Activated T-helper 2 cell treated with anti-CD3 and anti-CD28 coated beads, Interferon-gamma antibody, Interleukin-2, Interleukin-4, amounts not matched to agents 10 μg/mL and 5 μg/mL and 100 μg/mL, durations not matched to agents 14 hours and 24 hours and 36 hours (primary cell): ENCODE data around the gene HOXC5. TPM values are rescaled to one million over a fixed set of nuclear protein-coding genes. Genes with fewer than 3 reads are reported as not detected.

Experiments
- DNase-seq: peaks from one replicate; pipeline ENCODE4 v3.0.0; 2021; ENCODE audit warnings: low spot score
- H3K27ac Mint-ChIP-seq: one replicate; pipeline ENCODE4 v1.8.0; 2021; ENCODE audit warnings: mixed read lengths
- H3K27me3 Mint-ChIP-seq: one replicate; pipeline ENCODE4 v1.8.0; 2021; ENCODE audit warnings: low read depth, mixed read lengths
- H3K36me3 Mint-ChIP-seq: one replicate; pipeline ENCODE4 v1.8.0; 2021; ENCODE audit warnings: low read depth, mixed read lengths
- H3K4me1 Mint-ChIP-seq: one replicate; pipeline ENCODE4 v1.8.0; 2021; ENCODE audit warnings: low read depth, mixed read lengths
- H3K4me3 Mint-ChIP-seq: one replicate; pipeline ENCODE4 v1.8.0; 2021; ENCODE audit warnings: low read depth, mild to moderate bottlenecking, moderate library complexity, mixed read lengths
- H3K9me3 Mint-ChIP-seq: one replicate; pipeline ENCODE4 v1.8.0; 2021; ENCODE audit warnings: mixed read lengths
- intact Hi-C: fragments of 100-400 bp; cut with micrococcal nuclease; formaldehyde crosslinking; loops from one replicate; pipeline ENCODE4 v1.15.1; 2023
- total RNA-seq: library from RNA; stranded (reverse); gene quantifications from 2 replicates; pipeline ENCODE4 v1.2.3, GENCODE V29; 2022

HOXC5 gene
- total RNA-seq, 1 donor from 2014 or later, result not detected

DNA sequence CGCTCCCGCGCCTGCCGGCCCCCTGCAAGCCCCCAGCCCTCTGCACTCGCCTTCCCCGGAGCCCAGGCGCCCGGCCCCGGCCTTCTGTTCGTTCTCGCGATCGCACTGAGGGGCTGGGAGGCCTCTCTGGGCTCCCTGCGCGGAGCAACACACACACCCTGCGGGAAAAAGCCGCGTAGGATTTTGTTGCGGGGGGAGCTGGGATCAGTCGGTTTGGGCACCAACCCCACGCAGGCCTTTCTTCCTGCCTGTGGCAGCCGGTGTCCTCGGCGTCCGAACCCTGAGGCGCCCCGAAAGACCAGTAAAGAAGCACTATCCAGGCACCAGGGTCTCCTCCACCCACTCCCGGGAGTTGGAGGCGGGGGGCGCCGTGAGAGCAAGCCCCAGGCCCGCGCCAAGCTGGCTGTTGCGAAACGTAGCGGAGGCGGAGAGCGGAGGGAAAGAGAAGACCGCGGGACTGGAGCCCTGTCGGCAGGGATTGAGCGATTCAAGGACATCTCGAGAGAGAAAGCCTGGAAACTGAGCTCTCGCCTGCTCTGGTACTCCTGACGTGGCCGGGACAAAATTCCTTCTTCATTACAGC, 1.9 kb upstream of the HOXC5 start:
- peaks cover 82% of the 10 kb centered on the region for H3K27me3 Mint-ChIP-seq
- intact Hi-C loops, result no loop called here

DNA sequence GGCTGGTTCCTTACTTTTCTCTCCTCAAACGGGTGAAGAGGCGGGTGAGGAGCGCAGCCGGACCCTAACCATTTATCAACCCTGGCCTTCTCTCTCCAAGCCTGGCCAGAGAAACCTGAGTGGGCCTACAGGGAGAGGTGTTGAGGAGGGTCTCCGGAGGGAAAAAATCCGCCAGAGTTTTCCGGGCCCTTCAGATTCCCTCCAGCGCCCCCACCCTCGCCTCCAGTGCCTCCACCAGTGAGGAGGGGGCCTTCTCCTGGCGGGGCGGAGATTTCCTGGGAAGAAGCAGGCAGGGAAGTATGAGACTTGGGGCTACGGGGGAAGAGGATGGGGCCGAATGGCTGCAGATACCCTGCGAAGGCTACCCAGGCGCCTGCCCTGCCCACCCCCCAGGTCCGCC, 1.4 kb upstream of the HOXC5 start:
- Mint-ChIP-seq H3K27me3 (peaks cover 83% of the 10 kb centered on the region), H3K4me1 (peaks cover 11% of the 10 kb centered on the region), H3K27ac (no peak overlapping the region), H3K36me3 (no peaks in the 10 kb centered on the region), H3K4me3 (no peak overlapping the region), H3K9me3 (no peaks in the 10 kb centered on the region)
- DNase-seq, result no peak
- intact Hi-C loops, result no loop called here

More for the DNA sequence above, 1.9 kb upstream of the HOXC5 start:
- DNase-seq, result no peak
- H3K9me3 Mint-ChIP-seq, result no peaks in the 10 kb centered on the region
- no peak overlapping the region for H3K27ac Mint-ChIP-seq
- H3K4me1 Mint-ChIP-seq, result peaks cover 12% of the 10 kb centered on the region
- H3K4me3 Mint-ChIP-seq, result no peak overlapping the region
- H3K36me3 Mint-ChIP-seq, result no peaks in the 10 kb centered on the region

DNA sequence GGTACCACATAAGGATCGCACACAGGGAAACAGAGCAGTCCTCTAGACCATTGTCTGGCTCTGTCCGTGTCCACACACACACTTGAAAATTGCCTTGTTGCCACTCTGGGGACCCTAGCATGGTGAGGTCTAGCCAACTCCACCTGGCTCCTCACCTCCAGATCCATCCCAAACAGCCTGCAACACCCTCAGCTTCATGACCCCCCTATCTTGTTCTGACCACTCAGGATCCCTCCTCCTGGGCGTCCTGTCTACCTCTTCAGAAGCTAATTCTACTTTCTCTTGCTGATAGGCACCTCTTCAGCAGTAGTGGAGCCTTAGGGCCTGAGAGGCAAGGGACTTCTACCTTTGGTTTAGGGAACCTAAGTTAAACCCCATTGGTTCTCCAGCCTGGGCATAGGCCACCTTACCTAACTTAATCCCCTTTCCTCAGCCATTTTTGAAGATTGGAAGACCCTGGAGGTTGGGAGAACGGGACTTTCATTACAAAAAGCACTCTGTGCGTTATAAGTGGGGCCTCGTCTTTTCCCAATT, 697 bp upstream of the HOXC5 start:
- H3K9me3 Mint-ChIP-seq, result no peaks in the 10 kb centered on the region
- intact Hi-C loops, result loop anchor here (1.0 to 2.0 kb wide), 3 partner anchors 13 to 159 kb away; partner anchors contain the start of gene HOXC10
- H3K27ac Mint-ChIP-seq, result no peak overlapping the region

DNA sequence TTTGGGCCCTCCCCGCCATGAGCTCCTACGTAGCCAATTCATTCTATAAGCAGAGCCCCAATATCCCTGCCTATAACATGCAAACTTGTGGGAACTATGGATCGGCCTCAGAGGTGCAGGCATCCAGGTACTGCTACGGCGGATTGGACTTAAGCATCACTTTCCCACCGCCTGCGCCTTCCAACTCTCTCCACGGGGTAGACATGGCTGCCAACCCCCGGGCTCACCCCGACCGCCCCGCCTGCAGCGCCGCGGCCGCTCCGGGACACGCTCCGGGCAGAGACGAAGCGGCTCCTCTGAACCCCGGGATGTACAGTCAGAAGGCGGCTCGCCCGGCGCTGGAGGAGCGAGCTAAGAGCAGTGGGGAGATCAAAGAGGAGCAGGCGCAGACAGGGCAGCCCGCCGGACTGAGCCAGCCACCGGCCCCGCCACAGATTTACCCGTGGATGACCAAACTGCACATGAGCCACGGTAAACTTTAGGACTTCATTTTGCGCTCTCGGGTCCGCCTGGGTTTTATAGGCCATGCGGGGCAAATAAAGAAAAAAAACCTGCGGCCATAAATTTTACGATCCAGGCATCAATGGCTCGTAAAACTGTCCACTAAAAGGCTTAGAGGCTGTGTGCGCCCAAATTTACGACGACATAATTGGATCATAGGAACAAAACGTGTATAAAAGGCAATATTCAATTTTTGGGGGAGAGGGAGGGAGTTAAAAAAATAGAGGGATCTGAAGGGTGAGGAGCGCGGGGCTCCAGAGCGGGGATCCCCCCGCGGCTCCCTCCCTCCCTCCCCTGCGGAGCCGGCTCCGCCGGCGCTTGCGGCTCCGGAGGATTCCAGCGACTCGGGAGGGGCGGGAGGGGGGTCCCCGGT, 493 bp downstream of the HOXC5 start:
- Mint-ChIP-seq H3K4me3 (no peak overlapping the region), H3K9me3 (no peaks in the 10 kb centered on the region), H3K27me3 (peaks cover 77% of the 10 kb centered on the region), H3K36me3 (no peaks in the 10 kb centered on the region), H3K4me1 (peaks cover 7% of the 10 kb centered on the region), H3K27ac (no peak overlapping the region)
- intact Hi-C loops, result loop anchor here (2.0 kb wide), 2 partner anchors 15 to 49 kb away; partner anchors contain the start of gene HOXC10
- no peak for DNase-seq

More for the DNA sequence above, 697 bp upstream of the HOXC5 start:
- DNase-seq, result no peak
- Mint-ChIP-seq H3K4me3 (no peak overlapping the region), H3K27me3 (peaks cover 78% of the 10 kb centered on the region), H3K4me1 (peaks cover 7% of the 10 kb centered on the region), H3K36me3 (no peaks in the 10 kb centered on the region)

DNA sequence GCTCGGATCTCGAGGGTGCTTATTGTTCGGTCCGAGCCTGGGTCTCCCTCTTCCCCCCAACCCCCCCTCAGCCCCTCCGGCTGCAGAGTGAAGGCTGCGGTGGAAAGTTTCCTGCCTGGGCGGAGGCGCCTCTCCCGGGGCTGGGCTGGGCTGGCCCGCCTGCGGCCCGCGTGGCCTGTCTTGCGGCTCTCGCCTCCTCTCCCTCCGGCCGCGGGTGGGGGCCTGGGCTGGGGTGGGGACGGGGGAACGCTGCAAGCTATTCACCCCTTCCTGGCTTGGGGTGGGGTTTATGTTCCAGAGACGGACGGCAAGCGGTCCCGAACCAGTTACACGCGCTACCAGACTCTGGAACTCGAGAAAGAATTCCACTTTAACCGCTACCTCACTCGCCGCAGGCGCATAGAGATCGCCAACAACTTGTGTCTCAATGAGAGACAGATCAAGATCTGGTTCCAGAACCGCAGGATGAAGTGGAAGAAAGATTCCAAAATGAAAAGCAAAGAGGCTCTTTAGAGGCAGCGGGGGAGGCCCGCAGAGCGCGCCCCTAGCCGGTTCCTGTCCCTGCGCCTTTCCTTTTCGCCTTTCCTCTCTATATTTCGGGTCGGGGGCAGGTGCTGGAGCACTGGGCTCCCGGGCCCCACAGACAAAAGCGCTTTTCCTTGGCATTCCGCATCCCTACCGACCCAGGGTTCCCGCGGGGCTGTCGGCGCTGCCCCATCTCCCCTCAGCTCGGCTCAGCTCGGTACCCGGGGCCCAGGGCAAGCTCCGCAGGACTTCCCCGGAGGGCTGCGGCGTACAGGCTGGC, 1.3 kb downstream of the HOXC5 start:
- no peaks in the 10 kb centered on the region for H3K36me3 Mint-ChIP-seq
- no peaks in the 10 kb centered on the region for H3K9me3 Mint-ChIP-seq
- peak overlapping the region; percentile 33 for H3K27ac Mint-ChIP-seq
- intact Hi-C loops, result loop anchor here (2.0 kb wide), 3 partner anchors 15 to 49 kb away; partner anchors contain the start of gene HOXC10
- peaks cover 7% of the 10 kb centered on the region for H3K4me1 Mint-ChIP-seq
- peaks cover 77% of the 10 kb centered on the region for H3K27me3 Mint-ChIP-seq
- DNase-seq, result no peak
- no peak overlapping the region for H3K4me3 Mint-ChIP-seq

DNA sequence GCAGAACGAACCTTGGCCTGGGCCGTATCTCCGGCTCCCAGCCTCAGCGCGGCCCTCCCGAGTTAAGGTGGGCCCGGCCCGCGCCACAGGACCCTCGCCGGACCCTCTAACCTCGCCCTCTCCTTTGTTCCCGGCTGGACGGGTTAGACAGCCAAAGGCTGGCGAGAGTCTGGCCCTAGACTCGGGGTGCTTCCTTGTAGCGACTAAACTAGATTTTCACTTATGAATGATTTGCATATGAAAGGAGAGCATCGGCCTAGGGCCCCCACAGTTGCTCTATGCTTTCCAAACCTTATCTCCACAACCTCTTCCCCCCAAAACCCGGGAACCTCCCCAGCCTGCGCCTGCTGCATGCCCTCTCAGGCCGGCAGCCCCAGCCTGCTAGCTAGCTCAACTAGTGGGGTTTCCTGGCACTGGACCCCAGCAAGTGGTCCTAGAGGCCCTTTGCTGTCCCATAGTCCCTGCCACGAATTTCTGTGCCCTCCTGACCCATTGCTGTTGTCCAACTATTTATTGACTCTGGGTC, 2.0 kb downstream of the HOXC5 start:
- H3K36me3 Mint-ChIP-seq, result no peaks in the 10 kb centered on the region
- H3K27ac Mint-ChIP-seq, result no peak overlapping the region
- peaks cover 7% of the 10 kb centered on the region for H3K4me1 Mint-ChIP-seq
- peaks cover 78% of the 10 kb centered on the region for H3K27me3 Mint-ChIP-seq
- no peak overlapping the region for H3K4me3 Mint-ChIP-seq
- DNase-seq, result no peak
- no peaks in the 10 kb centered on the region for H3K9me3 Mint-ChIP-seq
- intact Hi-C loops, result loop anchor here (2.0 kb wide), 1 partner anchor 14 kb away; no protein-coding TSS in a partner anchor

DNA sequence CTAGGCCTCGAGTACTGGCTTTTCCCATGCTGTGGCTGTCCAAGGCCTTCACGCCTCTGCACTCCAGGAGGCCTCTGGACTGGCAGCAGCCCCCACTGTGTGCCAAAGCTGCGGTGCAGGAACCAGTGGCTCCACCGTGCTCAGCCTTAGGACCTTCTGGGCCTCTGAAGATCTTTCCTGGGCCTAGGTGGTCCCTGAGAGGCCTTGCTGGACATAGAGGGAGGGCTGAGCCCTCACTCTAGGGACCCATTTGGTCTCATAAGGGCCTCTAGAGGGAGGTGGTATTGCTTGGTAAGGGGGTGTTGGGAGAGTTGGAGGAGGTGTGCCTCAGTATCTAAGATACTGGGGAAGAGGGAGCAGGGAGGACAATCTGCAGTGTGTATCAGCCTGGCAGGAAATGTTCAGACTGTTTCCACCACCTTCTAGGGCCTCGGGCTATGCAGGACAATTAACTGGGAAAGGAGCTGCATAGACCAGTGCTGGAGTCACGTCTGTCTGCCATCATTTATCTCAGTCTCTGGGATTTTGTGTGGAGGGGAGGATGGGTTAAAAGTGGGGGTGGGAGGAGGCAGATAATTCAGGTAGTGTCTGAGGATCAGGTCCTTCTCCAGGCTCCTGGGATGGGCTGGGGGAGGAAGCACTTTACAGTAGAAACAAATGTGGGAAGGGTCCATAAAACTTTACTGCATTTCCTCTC, 2.9 kb downstream of the HOXC5 start:
- intact Hi-C loops, result loop anchor here (2.0 kb wide), 1 partner anchor 13 kb away; no protein-coding TSS in a partner anchor
- Mint-ChIP-seq H3K36me3 (no peaks in the 10 kb centered on the region), H3K4me3 (no peak overlapping the region), H3K27ac (no peak overlapping the region), H3K4me1 (peaks cover 7% of the 10 kb centered on the region), H3K27me3 (peaks cover 80% of the 10 kb centered on the region), H3K9me3 (no peaks in the 10 kb centered on the region)
- DNase-seq, result no peak

DNA sequence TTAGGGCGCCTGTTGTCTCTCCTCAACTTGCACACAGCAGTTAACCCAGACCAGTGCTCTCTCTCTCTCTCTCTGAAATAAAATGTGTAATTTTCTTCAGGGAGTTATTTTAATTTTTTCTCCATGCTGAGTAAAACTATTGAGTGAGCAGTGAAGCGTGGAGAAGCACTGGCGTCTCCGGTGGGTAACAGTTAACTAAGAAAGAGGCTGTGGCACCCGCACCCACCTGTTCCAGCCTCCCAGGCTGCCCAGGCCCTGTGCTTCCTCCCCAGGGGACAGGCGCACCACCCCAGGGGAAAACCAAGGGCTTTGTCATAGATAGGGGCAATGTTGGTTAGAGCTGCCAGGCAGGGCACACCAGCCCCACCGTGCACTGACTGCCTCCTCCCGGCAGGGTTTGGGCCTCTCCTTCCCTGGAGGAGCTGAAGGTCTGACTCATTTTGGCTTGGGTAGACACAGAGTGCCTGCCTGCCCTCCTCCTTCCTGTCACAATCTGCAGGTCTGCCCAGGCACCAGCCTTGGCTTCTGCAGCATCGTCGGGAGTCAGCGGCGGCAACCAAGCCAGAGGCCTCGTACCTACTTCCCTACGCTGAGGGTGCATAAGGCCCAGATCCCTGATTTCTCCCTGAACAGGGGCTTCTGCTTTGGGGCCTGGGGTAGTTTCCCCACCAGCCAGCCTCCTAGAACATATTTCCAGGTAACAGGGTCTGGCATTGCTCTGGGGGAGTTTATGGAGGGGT, 3.9 kb downstream of the HOXC5 start:
- intact Hi-C loops, result no loop called here
- H3K9me3 Mint-ChIP-seq, result no peaks in the 10 kb centered on the region

DNA sequence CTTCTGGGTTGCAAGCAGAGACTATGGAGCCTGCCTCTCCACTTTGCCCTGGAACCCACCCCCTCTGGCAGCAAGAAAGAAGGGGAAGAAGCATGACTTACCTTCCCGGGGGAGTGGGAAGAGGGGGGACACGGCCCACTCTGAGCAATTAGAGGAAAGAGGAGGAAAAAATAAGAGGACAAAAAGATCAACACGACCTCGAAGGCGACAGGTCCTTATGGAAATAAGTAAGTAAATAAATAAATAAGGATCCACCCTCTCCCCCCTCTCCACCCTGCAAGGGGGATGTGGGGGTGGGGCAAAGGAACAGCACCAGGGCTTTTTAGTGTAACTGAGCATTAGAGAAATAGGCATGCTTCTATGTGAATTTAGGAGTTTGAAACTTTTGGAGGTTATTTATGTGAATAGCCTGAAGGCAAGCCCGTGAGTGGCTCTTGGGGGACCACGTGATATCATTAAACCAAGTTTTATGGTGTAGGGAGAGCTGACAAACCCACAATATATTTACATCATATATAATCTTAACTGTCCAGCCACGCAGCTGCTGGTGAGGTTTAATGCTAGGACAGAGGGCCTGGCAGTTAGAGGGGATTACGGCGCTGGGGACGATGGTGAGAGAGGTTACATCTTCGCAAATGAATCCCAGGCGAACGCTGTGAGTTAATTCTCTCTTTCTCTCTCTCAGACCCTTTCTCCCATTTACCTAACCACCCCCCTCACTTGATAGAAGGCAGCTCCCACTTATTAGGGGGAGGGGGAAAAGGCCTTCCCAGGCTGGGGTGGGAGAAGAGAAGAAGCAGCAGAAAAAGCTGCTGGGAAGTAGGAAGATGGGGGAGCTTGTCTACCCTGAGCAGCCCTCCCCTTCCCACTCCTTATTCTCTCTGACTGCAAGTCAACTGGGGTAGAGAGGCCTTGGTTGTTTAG, 4.8 kb downstream of the HOXC5 start:
- Mint-ChIP-seq H3K4me3 (no peak overlapping the region), H3K27ac (no peak overlapping the region), H3K36me3 (no peaks in the 10 kb centered on the region), H3K9me3 (no peaks in the 10 kb centered on the region), H3K4me1 (peaks cover 7% of the 10 kb centered on the region), H3K27me3 (peaks cover 80% of the 10 kb centered on the region)
- intact Hi-C loops, result no loop called here
- DNase-seq, result no peak

More for the DNA sequence above, 3.9 kb downstream of the HOXC5 start:
- Mint-ChIP-seq H3K4me1 (peaks cover 7% of the 10 kb centered on the region), H3K4me3 (no peak overlapping the region), H3K36me3 (no peaks in the 10 kb centered on the region), H3K27me3 (peaks cover 82% of the 10 kb centered on the region), H3K27ac (no peak overlapping the region)
- no peak for DNase-seq

DNA sequence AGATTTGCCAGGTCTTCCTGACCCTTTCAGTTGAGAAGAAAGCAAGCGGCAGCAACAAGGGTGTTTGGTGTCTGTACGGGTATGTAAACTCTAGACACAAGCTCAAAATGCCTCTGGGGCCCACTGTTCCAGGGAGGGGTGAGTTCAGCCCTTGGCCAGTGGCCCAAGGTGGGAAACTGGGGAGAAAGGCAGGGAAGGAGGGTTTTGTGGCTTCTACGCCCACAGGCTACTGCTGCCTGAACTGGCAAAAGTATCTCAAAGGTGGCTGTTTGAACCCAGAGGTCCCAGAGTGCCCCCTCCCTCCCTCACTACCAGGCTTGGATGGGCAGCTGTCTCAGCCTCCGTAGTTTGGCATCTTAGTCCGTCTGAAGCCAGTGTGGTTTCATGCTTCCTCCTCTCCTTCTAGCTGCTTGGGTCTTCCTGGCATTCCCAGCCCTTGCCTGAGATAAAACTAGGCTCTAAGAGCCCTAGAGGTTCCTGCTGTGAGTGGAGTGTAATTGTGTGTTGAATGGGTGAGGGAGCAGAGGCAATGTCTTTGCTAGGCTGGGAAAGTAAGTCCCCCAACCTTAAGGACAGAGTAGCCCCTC, 5.5 kb downstream of the HOXC5 start:
- no peak overlapping the region for H3K27ac Mint-ChIP-seq
- peaks cover 5% of the 10 kb centered on the region for H3K4me1 Mint-ChIP-seq
- no peak for DNase-seq
- no peaks in the 10 kb centered on the region for H3K9me3 Mint-ChIP-seq
- intact Hi-C loops, result no loop called here
- H3K4me3 Mint-ChIP-seq, result no peak overlapping the region
- no peaks in the 10 kb centered on the region for H3K36me3 Mint-ChIP-seq
- H3K27me3 Mint-ChIP-seq, result peaks cover 79% of the 10 kb centered on the region
